HL-60 (cell line): ENCODE data around the gene TBC1D14.

Experiments
- DNase-seq, 2 experiments: peaks; one replicate each; pipeline ENCODE4 v3.0.0-alpha.2; 2010 to 2020; ENCODE audit warnings: low read depth in 1 of 2, low spot score in 1 of 2
- H3K27ac ChIP-seq: fragments of 250-450 bp; sonication (Bioruptor Pico); replicated peaks from 2 replicates; pipeline ENCODE4 v1.5.1; 2020; ENCODE audit warnings: mild to moderate bottlenecking, moderate library complexity
- H3K27me3 ChIP-seq: fragments of 250-450 bp; sonication (Bioruptor Pico); 2 replicates; pipeline ENCODE4 v1.5.1; 2021; ENCODE audit warnings: mild to moderate bottlenecking, moderate library complexity; ENCODE audit not compliant: insufficient read depth, poor library complexity, severe bottlenecking
- H3K4me3 ChIP-seq: replicated peaks from 2 replicates; pipeline ENCODE4 v1.5.1; 2011; ENCODE audit warnings: mild to moderate bottlenecking, control low read depth, low read length; ENCODE audit not compliant: insufficient read depth
- CTCF ChIP-seq: IDR thresholded peaks from one replicate; pipeline ENCODE4 v1.5.1; 2011; ENCODE audit warnings: low read length, control low read depth, inconsistent platforms; ENCODE audit not compliant: insufficient read depth
- GABPA ChIP-seq: IDR thresholded peaks from 2 replicates; pipeline ENCODE4 v1.6.1; 2012; ENCODE audit warnings: low read depth
- POLR2AphosphoS5 ChIP-seq: IDR thresholded peaks from 2 replicates; pipeline ENCODE4 v1.6.1; 2012; ENCODE audit warnings: low read depth
- REST ChIP-seq: IDR thresholded peaks from 2 replicates; pipeline ENCODE4 v1.6.1; 2012; ENCODE audit warnings: low read depth; ENCODE audit not compliant: insufficient replicate concordance
- SPI1 ChIP-seq: IDR thresholded peaks from 2 replicates; pipeline ENCODE4 v1.6.1; 2012; ENCODE audit warnings: low read depth, mild to moderate bottlenecking, borderline replicate concordance

Gene TBC1D14

DNA sequence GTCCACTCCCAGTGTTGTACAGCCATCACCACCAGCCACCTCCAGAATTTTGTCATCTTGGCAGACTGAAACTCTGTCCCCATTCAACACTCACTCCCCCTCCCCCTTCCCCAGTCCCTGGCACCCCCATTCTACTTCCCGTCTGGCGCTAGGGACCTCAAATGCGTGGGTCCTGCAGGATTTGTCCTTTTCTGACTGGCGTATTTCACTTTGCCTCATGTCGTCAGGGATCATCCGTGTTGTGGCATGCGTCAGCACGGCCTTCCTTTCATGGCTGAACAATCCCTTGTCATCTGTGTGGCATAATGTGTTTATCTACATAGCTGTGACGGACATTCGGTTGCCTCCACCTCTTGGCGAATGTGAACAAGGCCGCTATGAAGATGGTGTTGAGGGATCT, 139.0 kb downstream of the TBC1D14 start:
- no peak for TF ChIP-seq REST
- no peak for TF ChIP-seq CTCF
- Histone ChIP-seq H3K4me3 (no peak overlapping the region), H3K27ac (no peak overlapping the region), H3K27me3 (no peaks in the 10 kb centered on the region)
- no peak for DNase-seq

- DNase-seq = no peak
- Histone ChIP-seq H3K27ac (no peak overlapping the region), H3K4me3 (no peak overlapping the region), H3K27me3 (no peaks in the 10 kb centered on the region)
- no peak for TF ChIP-seq REST
- no peak for TF ChIP-seq SPI1
- no peak for TF ChIP-seq POLR2AphosphoS5
- no peak for TF ChIP-seq CTCF
- TF ChIP-seq GABPA = no peak
These were observed 139.7 kb downstream of the TBC1D14 start for GRCh38 chr4:7049295-7049694.

- H3K4me3 ChIP-seq = no peak overlapping the region
- no peak for DNase-seq
- no peak for TF ChIP-seq SPI1
- no peak for TF ChIP-seq POLR2AphosphoS5
- TF ChIP-seq CTCF = no peak
- no peak for TF ChIP-seq REST
- TF ChIP-seq GABPA = no peak
- no peaks in the 10 kb centered on the region for H3K27me3 ChIP-seq
- no peak overlapping the region for H3K27ac ChIP-seq
These were observed 140.1 kb downstream of the TBC1D14 start for GRCh38 chr4:7049739-7050138.
